ENCODE data around the gene BHMT. TPM values are rescaled to one million over a fixed set of nuclear protein-coding genes. Genes with fewer than 3 reads are reported as not detected.

Gene BHMT
- total and polyA plus RNA-seq, 12 donors, result 0.23 to 1.6 (median 0.57) TPM; not detected in 1

GRCh38 chr5:79122973-79123372, 11.4 kb downstream of the BHMT start:
- Histone ChIP-seq H3K36me3 (replicated peaks in 1 of 2) (no peaks in the 10 kb centered on the region), H3K4me3 (no peak overlapping the region), H3K27me3 (no peaks in the 10 kb centered on the region), H3K27ac (no peak overlapping the region), H3K9me3 (replicated peaks in 1 of 3) (no peaks in the 10 kb centered on the region), H3K4me1 (replicated peaks in 1 of 2) (no peaks in the 10 kb centered on the region)
- intact Hi-C loops (cut with DNase I), result no loop called here
- no peak for DNase-seq
- no peak for TF ChIP-seq POLR2A (IDR thresholded peaks at IDR 0.05)
- TF ChIP-seq, protein P1, sequence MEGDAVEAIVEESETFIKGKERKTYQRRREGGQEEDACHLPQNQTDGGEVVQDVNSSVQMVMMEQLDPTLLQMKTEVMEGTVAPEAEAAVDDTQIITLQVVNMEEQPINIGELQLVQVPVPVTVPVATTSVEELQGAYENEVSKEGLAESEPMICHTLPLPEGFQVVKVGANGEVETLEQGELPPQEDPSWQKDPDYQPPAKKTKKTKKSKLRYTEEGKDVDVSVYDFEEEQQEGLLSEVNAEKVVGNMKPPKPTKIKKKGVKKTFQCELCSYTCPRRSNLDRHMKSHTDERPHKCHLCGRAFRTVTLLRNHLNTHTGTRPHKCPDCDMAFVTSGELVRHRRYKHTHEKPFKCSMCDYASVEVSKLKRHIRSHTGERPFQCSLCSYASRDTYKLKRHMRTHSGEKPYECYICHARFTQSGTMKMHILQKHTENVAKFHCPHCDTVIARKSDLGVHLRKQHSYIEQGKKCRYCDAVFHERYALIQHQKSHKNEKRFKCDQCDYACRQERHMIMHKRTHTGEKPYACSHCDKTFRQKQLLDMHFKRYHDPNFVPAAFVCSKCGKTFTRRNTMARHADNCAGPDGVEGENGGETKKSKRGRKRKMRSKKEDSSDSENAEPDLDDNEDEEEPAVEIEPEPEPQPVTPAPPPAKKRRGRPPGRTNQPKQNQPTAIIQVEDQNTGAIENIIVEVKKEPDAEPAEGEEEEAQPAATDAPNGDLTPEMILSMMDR (IDR thresholded peaks at IDR 0.05), result no peak

GRCh38 chr5:79124607-79125006, 13.0 kb downstream of the BHMT start:
- Histone ChIP-seq H3K4me1 (replicated peaks in 1 of 2) (no peaks in the 10 kb centered on the region), H3K9me3 (replicated peaks in 1 of 3) (no peaks in the 10 kb centered on the region), H3K27me3 (no peaks in the 10 kb centered on the region), H3K27ac (no peak overlapping the region), H3K4me3 (no peak overlapping the region), H3K36me3 (replicated peaks in 1 of 2) (no peaks in the 10 kb centered on the region)
- 76 to 92% (median 84%) methylated on average over 1 of the region's 1 CpG for WGBS, 4 donors
- TF ChIP-seq, protein P1 (IDR thresholded peaks at IDR 0.05), result no peak
- TF ChIP-seq POLR2A (IDR thresholded peaks at IDR 0.05), result no peak
- no peak for DNase-seq
- intact Hi-C loops (cut with DNase I), result no loop called here

DNA sequence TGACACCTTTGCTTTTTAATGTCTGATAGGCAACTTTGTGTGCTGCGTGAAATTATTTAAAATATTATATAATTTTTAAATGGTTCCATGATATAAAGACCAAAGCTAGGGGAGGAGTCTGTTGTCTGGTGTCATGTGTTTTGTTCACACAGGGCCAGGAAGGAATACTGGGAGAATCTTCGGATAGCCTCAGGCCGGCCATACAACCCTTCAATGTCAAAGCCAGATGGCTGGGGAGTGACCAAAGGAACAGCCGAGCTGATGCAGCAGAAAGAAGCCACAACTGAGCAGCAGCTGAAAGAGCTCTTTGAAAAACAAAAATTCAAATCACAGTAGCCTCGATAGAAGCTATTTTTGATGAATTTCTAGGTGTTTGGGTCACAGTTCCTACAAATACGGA, 19.2 kb downstream of the BHMT start:
- no peak for DNase-seq
- Histone ChIP-seq H3K36me3 (replicated peaks in 1 of 2) (no peaks in the 10 kb centered on the region), H3K9me3 (replicated peaks in 1 of 3) (no peaks in the 10 kb centered on the region), H3K27me3 (no peaks in the 10 kb centered on the region), H3K4me3 (no peak overlapping the region), H3K27ac (no peak overlapping the region), H3K4me1 (replicated peaks in 1 of 2) (peaks cover 7 to 15% of the 10 kb centered on the region in 2 donors)
- TF ChIP-seq, protein P1 (IDR thresholded peaks at IDR 0.05), result no peak
- no peak for TF ChIP-seq POLR2A (IDR thresholded peaks at IDR 0.05)
- 69 to 78% (median 75%) methylated on average over 6 of the region's 6 CpGs for WGBS, 4 donors
- intact Hi-C loops (cut with DNase I), result loop anchor here (5.0 to 10.0 kb wide), 3 partner anchors 108 to 337 kb away; no protein-coding TSS in a partner anchor

GRCh38 chr5:79133121-79133656, 21.6 kb downstream of the BHMT start:
- peak overlapping the region in 2 of 5 donors; percentile 29 to 46 for H3K27ac ChIP-seq
- H3K36me3 ChIP-seq (replicated peaks in 1 of 2), result no peaks in the 10 kb centered on the region
- WGBS, 4 donors, result 6 to 8% (median 6%) methylated on average over 4 of the region's 4 CpGs
- intact Hi-C loops (cut with DNase I), result loop anchor here (2.0 to 10.0 kb wide), 4 partner anchors 106 to 334 kb away; no protein-coding TSS in a partner anchor
- H3K9me3 ChIP-seq (replicated peaks in 1 of 3), result no peaks in the 10 kb centered on the region
- no peaks in the 10 kb centered on the region for H3K27me3 ChIP-seq
- H3K4me1 ChIP-seq (replicated peaks in 1 of 2), result peaks cover 7 to 15% of the 10 kb centered on the region in 2 donors
- TF ChIP-seq POLR2A (IDR thresholded peaks at IDR 0.05), result no peak
- TF ChIP-seq, protein P1 (IDR thresholded peaks at IDR 0.05), result peak; percentile 32 to 57 (median 47)
- peak overlapping the region in 1 of 4 donors; percentile 5 for H3K4me3 ChIP-seq
- no peak for DNase-seq

All from adrenal gland (tissue), 12 donors.